OCI-LY1 (cell line): ENCODE measurements around the gene ABO.
"Not testable (repeated sequence)": the region's sequence is repeated elsewhere in the genome, so short reads cannot be mapped to it uniquely, and the experiment has no call there.

Experiments used
- H2AFZ ChIP-seq: fragments of 200-600 bp; sonication (generic), shearing (Covaris generic); 2 replicates; pipeline ENCODE4 v1.6.0; 2014; ENCODE audit warnings: antibody characterized with exemption, mild to moderate bottlenecking, low read length
- H3F3A ChIP-seq: fragments of 200-600 bp; sonication (generic), shearing (Covaris generic); 2 replicates; pipeline ENCODE4 v1.6.0; 2014; ENCODE audit warnings: mild to moderate bottlenecking, antibody characterized with exemption, low read length, moderate library complexity; ENCODE audit not compliant: insufficient read depth
- H3K27ac ChIP-seq: fragments of 200-600 bp; sonication (generic); 2 replicates; pipeline ENCODE4 v1.5.1; 2014; ENCODE audit warnings: low read length, mixed run types, mild to moderate bottlenecking, low read depth; ENCODE audit not compliant: poor library complexity, severe bottlenecking
- H3K27me3 ChIP-seq: fragments of 200-600 bp; sonication (generic); 2 replicates; pipeline ENCODE4 v1.6.0; 2014; ENCODE audit warnings: antibody characterized with exemption, mild to moderate bottlenecking, low read length, moderate library complexity; ENCODE audit not compliant: insufficient read depth
- H3K36me3 ChIP-seq: fragments of 200-600 bp; sonication (generic); 2 replicates; pipeline ENCODE4 v1.6.1; 2014; ENCODE audit warnings: mild to moderate bottlenecking, antibody characterized with exemption, low read length, moderate library complexity, mixed read lengths; ENCODE audit not compliant: insufficient read depth
- H3K4me1 ChIP-seq: fragments of 200-600 bp; sonication (generic); 2 replicates; pipeline ENCODE4 v1.5.1; 2014; ENCODE audit warnings: mild to moderate bottlenecking, low read length, moderate library complexity; ENCODE audit not compliant: insufficient read depth, severe bottlenecking
- H3K4me2 ChIP-seq: fragments of 200-600 bp; sonication (generic), shearing (Covaris generic); 2 replicates; pipeline ENCODE4 v1.6.1; 2014; ENCODE audit warnings: low read length
- H3K4me3 ChIP-seq: fragments of 200-600 bp; sonication (generic); 2 replicates; pipeline ENCODE4 v1.5.1; 2014; ENCODE audit warnings: low read length, low read depth, mild to moderate bottlenecking, mixed read lengths; ENCODE audit not compliant: poor library complexity, severe bottlenecking
- H3K79me2 ChIP-seq: fragments of 200-600 bp; shearing (Covaris generic); 2 replicates; pipeline ENCODE4 v1.6.1; 2016; ENCODE audit warnings: mixed run types, low read length, mixed read lengths; ENCODE audit not compliant: insufficient read depth
- H3K9ac ChIP-seq: fragments of 200-600 bp; sonication (generic), shearing (Covaris generic); 2 replicates; pipeline ENCODE4 v1.6.1; 2014; ENCODE audit warnings: mild to moderate bottlenecking, low read length, mixed read lengths
- H3K9me2 ChIP-seq: fragments of 200-600 bp; sonication (generic), shearing (Covaris generic); 2 replicates; pipeline ENCODE4 v1.6.1; 2014; ENCODE audit warnings: low read depth, mild to moderate bottlenecking, low read length, mixed read lengths
- H3K9me3 ChIP-seq: fragments of 200-600 bp; shearing (Covaris generic); 2 replicates; pipeline ENCODE4 v1.6.1; 2014; ENCODE audit warnings: low read length, mixed read lengths
- H4K20me1 ChIP-seq: fragments of 200-600 bp; sonication (generic), shearing (Covaris generic); 2 replicates; pipeline ENCODE4 v1.6.0; 2016; ENCODE audit warnings: mild to moderate bottlenecking, low read length; ENCODE audit not compliant: insufficient read depth
- EZH2 ChIP-seq: fragments of 200-600 bp; sonication (generic), shearing (Covaris generic); IDR thresholded peaks from 2 replicates; pipeline ENCODE4 v1.8.0; 2017; ENCODE audit warnings: borderline replicate concordance, mixed run types, mild to moderate bottlenecking, antibody characterized with exemption, low read length, moderate library complexity, mixed read lengths
- TF ChIP-seq, protein P1 (sequence below): fragments of 200-600 bp; sonication (generic), shearing (Covaris generic); IDR thresholded peaks from 2 replicates; pipeline ENCODE4 v1.5.1; 2017; ENCODE audit warnings: mild to moderate bottlenecking, antibody characterized with exemption, low read length, moderate library complexity, mixed read lengths

Gene ABO

DNA sequence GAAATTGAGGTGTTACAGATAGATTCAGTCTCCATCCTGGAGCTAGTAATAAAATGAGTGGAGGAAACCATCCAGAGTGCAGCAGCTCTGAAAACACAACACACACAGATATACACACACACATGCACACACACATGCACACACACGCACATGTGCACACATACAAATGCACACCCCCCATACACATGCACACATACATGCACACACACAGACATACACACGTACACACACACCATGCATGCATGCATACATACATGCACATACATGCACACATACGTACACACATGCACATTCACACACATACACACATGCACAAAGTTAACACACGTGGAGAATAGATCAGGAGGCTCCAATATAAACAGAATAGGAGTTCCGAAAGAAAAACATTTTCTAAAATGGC, 44.9 kb downstream of the ABO start:
- H3K4me2 ChIP-seq = no peak overlapping the region
- TF ChIP-seq, protein P1, sequence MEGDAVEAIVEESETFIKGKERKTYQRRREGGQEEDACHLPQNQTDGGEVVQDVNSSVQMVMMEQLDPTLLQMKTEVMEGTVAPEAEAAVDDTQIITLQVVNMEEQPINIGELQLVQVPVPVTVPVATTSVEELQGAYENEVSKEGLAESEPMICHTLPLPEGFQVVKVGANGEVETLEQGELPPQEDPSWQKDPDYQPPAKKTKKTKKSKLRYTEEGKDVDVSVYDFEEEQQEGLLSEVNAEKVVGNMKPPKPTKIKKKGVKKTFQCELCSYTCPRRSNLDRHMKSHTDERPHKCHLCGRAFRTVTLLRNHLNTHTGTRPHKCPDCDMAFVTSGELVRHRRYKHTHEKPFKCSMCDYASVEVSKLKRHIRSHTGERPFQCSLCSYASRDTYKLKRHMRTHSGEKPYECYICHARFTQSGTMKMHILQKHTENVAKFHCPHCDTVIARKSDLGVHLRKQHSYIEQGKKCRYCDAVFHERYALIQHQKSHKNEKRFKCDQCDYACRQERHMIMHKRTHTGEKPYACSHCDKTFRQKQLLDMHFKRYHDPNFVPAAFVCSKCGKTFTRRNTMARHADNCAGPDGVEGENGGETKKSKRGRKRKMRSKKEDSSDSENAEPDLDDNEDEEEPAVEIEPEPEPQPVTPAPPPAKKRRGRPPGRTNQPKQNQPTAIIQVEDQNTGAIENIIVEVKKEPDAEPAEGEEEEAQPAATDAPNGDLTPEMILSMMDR = no peak
- TF ChIP-seq EZH2 = no peak
- no peaks in the 10 kb centered on the region for H3K79me2 ChIP-seq
- no peaks in the 10 kb centered on the region for H3F3A ChIP-seq
- no peaks in the 10 kb centered on the region for H3K36me3 ChIP-seq
- no peak overlapping the region for H3K27ac ChIP-seq
- peaks cover 7% of the 10 kb centered on the region; the same call in 1 of the 2 replicates for H3K27me3 ChIP-seq
- H3K4me1 ChIP-seq = no peaks in the 10 kb centered on the region
- no peak overlapping the region for H2AFZ ChIP-seq
- no peaks in the 10 kb centered on the region for H3K9me3 ChIP-seq
- H3K4me3 ChIP-seq = no peak overlapping the region
- H3K9ac ChIP-seq = no peak overlapping the region
- no peaks in the 10 kb centered on the region for H4K20me1 ChIP-seq
- no peaks in the 10 kb centered on the region for H3K9me2 ChIP-seq

DNA sequence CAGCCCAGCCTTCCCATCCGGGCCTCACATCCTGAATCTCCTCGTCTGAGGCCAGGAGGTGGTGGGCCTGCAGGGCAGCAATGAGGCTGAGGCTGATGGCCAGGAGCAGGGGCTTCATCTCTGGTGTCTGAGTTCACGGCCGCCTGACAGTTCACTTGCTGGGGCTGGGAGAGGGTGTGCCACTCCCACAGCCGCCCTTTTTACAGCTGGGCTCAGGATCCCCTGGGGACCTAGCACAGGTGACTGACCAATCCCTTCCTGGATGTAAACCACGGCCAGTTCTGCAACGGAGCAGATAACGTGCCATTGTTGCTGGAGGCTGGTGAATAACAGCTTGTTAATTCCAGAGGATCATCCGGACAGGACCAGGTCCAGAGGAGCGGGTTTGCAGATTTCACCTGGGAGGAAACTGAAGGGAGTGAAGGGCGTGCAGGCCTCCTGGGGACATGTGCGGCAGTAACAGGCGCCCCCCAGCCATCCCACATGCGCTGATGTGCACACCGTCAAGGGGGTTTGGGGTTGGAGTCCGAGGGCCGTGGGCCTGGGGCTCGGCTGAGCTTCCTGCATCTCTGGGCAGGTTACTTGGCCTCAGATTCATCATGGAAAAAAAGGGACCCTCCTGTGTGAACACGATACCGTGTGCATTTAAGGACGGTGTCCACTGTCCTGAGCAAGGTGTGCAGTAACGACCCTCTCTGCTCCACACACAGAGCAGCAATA, 46.4 kb downstream of the ABO start:
- not testable (repeated sequence) for H3K9me2 ChIP-seq, H3K27me3 ChIP-seq, H2AFZ ChIP-seq, H3K4me1 ChIP-seq, H4K20me1 ChIP-seq, H3K9me3 ChIP-seq, H3K4me2 ChIP-seq, H3F3A ChIP-seq, H3K36me3 ChIP-seq, H3K79me2 ChIP-seq, H3K4me3 ChIP-seq, H3K27ac ChIP-seq, H3K9ac ChIP-seq

DNA sequence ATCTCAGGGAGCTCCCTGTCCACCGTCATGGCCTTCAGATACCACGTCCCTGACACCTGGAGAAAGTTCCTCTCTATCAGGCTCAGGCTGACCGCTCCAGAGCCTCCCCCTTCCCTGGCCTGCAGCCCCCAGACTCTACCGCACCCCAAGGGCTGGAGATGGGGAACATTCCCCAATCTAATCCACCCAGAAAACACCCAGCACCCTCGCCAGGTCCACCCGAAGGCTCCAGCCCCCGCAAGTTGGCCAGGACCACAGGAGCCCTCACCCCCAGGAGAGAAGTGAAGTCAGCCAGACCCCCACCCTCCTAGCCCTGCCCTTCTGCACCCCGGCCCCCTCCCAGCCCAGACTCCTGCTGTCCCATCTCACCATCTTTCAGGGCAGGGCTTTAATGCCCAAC, 47.0 kb downstream of the ABO start:
- not testable (repeated sequence) for H4K20me1 ChIP-seq, H3K79me2 ChIP-seq, H3K4me1 ChIP-seq, H2AFZ ChIP-seq, H3F3A ChIP-seq, H3K4me2 ChIP-seq, H3K36me3 ChIP-seq, H3K9ac ChIP-seq, H3K27ac ChIP-seq, H3K9me3 ChIP-seq, H3K9me2 ChIP-seq, H3K4me3 ChIP-seq, H3K27me3 ChIP-seq

DNA sequence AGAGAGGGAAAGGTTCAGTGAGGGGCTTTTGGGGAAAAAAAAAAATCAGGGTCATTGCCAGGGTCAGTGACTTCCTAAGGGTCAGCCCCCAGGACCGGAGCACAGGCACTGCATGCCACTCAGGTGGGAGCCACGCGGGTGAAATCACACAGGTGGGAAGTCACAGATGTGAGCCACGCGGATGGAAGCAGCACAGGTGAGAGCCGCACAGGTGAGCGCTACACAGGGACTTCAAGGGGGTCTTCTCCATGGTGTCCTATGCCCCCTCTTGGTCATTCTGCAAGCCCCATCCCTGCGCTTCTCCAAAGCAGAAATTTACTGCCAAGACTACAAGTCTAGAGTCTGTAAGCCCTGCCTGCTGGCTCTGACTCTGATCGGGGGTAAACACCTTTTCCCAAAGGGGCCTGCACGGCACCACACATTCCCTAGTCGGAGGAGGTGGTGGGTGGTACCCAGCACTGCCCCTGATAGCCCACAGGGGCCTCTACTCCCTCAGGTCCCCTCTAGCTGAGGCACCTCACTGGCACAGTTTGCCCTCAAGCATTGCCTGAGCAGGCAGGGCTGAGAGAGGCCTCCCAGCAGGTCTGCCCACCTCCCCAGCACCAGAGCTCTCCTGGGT, 47.6 kb downstream of the ABO start:
- TF ChIP-seq, protein P1 = no peak
- TF ChIP-seq EZH2 = no peak
- Histone ChIP-seq H3K27me3 (peaks cover 9% of the 10 kb centered on the region; the same call in 1 of the 2 replicates), H3K9me3 (no peaks in the 10 kb centered on the region), H3K4me1 (no peaks in the 10 kb centered on the region), H3K79me2 (no peaks in the 10 kb centered on the region), H3K27ac (no peak overlapping the region), H3K9me2 (no peaks in the 10 kb centered on the region), H2AFZ (no peak overlapping the region), H3F3A (no peaks in the 10 kb centered on the region), H3K4me3 (no peak overlapping the region), H3K4me2 (no peak overlapping the region), H3K9ac (no peak overlapping the region), H3K36me3 (no peaks in the 10 kb centered on the region), H4K20me1 (no peaks in the 10 kb centered on the region)
